ENCODE measurements around the gene THEMIS. TPM values are rescaled to one million over a fixed set of nuclear protein-coding genes. Genes with fewer than 3 reads are reported as not detected.

THEMIS gene
- total and polyA plus RNA-seq, 2 of the 4 experiments (the other 2 are of a cell fraction) = not detected

- H3K14ac ChIP-seq (replicated peaks; ENCODE audit: low read depth, low read length) = no peak overlapping the region
- CTCF ChIA-PET = no interaction called here
- intact Hi-C loops (cut with micrococcal nuclease) = no loop called here
Observed at GRCh38 chr6:127842562-127842961, 58.3 kb downstream of the THEMIS start.

More at GRCh38 chr6:127842562-127842961, 58.3 kb downstream of the THEMIS start:
- H2BK5ac ChIP-seq (ENCODE audit: low read depth, low read length, poor library complexity, severe bottlenecking) = no peak overlapping the region
- no peak overlapping the region for H2BK120ac ChIP-seq (ENCODE audit: low read depth, low read length)
- no peak overlapping the region for H3K18ac ChIP-seq (ENCODE audit: low read depth, low read length)
- H3K27ac ChIP-seq (ENCODE audit: insufficient read depth, low read length) = no peak overlapping the region
- no peak for DNase-seq
- dilution Hi-C loops (cut with HindIII; ENCODE audit: low sequenced_read_pairs, unreplicated experiment) (no loop called here), in situ Hi-C loops (cut with MboI; ENCODE audit: low sequenced_read_pairs) (no loop called here)
- H3K9me1 ChIP-seq (ENCODE audit: insufficient read depth, low read length) = no peaks in the 10 kb centered on the region
- TF ChIP-seq NFE2L2 (IDR thresholded peaks at IDR 0.05; ENCODE audit: low read depth, low read length) = no peak
- no peak for TF ChIP-seq CTCF (conservative IDR thresholded peaks at IDR 0.05; ENCODE audit: low read depth, low read length)
- TF ChIP-seq RFX5 (IDR thresholded peaks at IDR 0.05; ENCODE audit: low read depth, low read length) = no peak
- no peak for TF ChIP-seq RCOR1 (IDR thresholded peaks at IDR 0.05; ENCODE audit: insufficient replicate concordance, low read length)
- no peak for TF ChIP-seq SMC3 (IDR thresholded peaks at IDR 0.05; ENCODE audit: low read depth, low read length)
- TF ChIP-seq POLR2A (IDR thresholded peaks at IDR 0.05; ENCODE audit: low read depth, low read length) = no peak
- no peak for TF ChIP-seq RAD21 (IDR thresholded peaks at IDR 0.05; ENCODE audit: low read length)
- TF ChIP-seq MAFK (IDR thresholded peaks at IDR 0.05; ENCODE audit: low read depth, low read length) = no peak
- TF ChIP-seq BHLHE40 (IDR thresholded peaks at IDR 0.05; ENCODE audit: low read depth, low read length) = no peak
- no peak for TF ChIP-seq FOS (IDR thresholded peaks at IDR 0.05; ENCODE audit: low read depth, low read length)
- no peak for TF ChIP-seq ELK1 (IDR thresholded peaks at IDR 0.05; ENCODE audit: borderline replicate concordance, low read depth, low read length)
- TF ChIP-seq CEBPB (IDR thresholded peaks at IDR 0.05; ENCODE audit: low read depth, low read length) = no peak
- TF ChIP-seq USF2 (IDR thresholded peaks at IDR 0.05; ENCODE audit: low read depth, low read length) = no peak
- no peak for TF ChIP-seq CHD1 (IDR thresholded peaks at IDR 0.05; ENCODE audit: low read depth, low read length)
- TF ChIP-seq MXI1 (IDR thresholded peaks at IDR 0.05; ENCODE audit: borderline replicate concordance, low read depth, low read length) = no peak
- no peak for TF ChIP-seq MAZ (IDR thresholded peaks at IDR 0.05; ENCODE audit: borderline replicate concordance, low read depth, low read length)
- no peaks in the 10 kb centered on the region for H3K36me3 ChIP-seq (ENCODE audit: control insufficient read depth, insufficient read depth, low read length)
- no peaks in the 10 kb centered on the region for H3K27me3 ChIP-seq (ENCODE audit: control insufficient read depth, insufficient read depth, low read length)
- no peak overlapping the region for H4K5ac ChIP-seq (ENCODE audit: low read depth, low read length)
- POLR2A ChIA-PET (ENCODE audit: unreplicated experiment) = no interaction called here
- no peak overlapping the region for H3K4me3 ChIP-seq (ENCODE audit: insufficient read depth, low read depth, low read length)
- no TSS peak for BruUV-seq (replicated peaks)
- no peak overlapping the region for H4K8ac ChIP-seq (ENCODE audit: low read depth in 2 of 2, low read length in 2 of 2)
- no peak overlapping the region for H2AFZ ChIP-seq (replicated peaks; ENCODE audit: low read length, poor library complexity)
- no peak overlapping the region for H3K9ac ChIP-seq (ENCODE audit: low read depth, low read length)
- H3K9me3 ChIP-seq (ENCODE audit: control insufficient read depth, insufficient read depth, low read length) = no peaks in the 10 kb centered on the region
- no peak overlapping the region for H3K56ac ChIP-seq (ENCODE audit: extremely low read depth, insufficient read depth, low read length)
- H2BK15ac ChIP-seq (ENCODE audit: low read depth, low read length) = no peak overlapping the region
- ATAC-seq (ENCODE audit: low read depth) = no peak
- no peak overlapping the region for H3K23ac ChIP-seq (ENCODE audit: low read depth, low read length)
- no CpG with 5 or more reads among the region's 4 CpGs for WGBS, 2 experiments (ENCODE audit: extremely low coverage in 2 of 2, insufficient read length in 1 of 2)
- no peak overlapping the region for H3K4me2 ChIP-seq (ENCODE audit: low read depth, low read length)
- no peak overlapping the region for H2AK5ac ChIP-seq (ENCODE audit: low read depth, low read length)
- H4K20me1 ChIP-seq (ENCODE audit: insufficient read depth, low read length) = no peaks in the 10 kb centered on the region
- no peaks in the 10 kb centered on the region for H3K79me1 ChIP-seq (ENCODE audit: low read depth in 1 of 2, low read length in 2 of 2)
- H3K4ac ChIP-seq (ENCODE audit: low read depth, low read length) = no peak overlapping the region
- H4K91ac ChIP-seq (ENCODE audit: insufficient read depth, low read depth, low read length) = no peak overlapping the region
- H3K4me1 ChIP-seq (ENCODE audit: control insufficient read depth, insufficient read depth, low read length) = no peaks in the 10 kb centered on the region
- H2AK9ac ChIP-seq (replicated peaks; ENCODE audit: low read depth, low read length, poor library complexity) = no peak overlapping the region
- no peak overlapping the region for H2BK20ac ChIP-seq (ENCODE audit: low read depth, low read length)

Data from IMR-90 (cell line).